ENCODE results near the gene SCN5A. TPM values are rescaled to one million over a fixed set of nuclear protein-coding genes. Genes with fewer than 3 reads are reported as not detected.

Gene SCN5A
- polyA plus RNA-seq, 1 of the 3 experiments (the other 2 are of a cell fraction): 0.18 TPM

DNA sequence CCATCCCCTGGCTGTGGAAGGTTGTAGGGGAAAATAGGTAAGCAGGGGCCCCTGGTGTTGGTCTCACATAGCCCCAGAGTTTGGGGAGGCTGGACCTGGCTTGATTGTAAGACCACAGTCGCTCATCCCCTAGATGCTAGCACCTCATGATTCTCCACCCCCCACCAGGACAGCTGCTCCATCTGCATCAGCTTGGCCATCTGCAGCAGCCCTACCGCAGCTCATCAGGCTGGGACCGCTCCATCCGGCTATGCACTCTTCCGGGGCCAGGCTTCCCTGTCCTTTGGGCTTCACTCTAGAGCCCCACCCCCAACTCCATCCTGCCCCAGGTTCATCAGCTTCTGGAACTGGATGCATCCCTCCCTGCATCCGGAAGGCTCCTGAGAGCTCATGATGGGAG lies 12.6 kb downstream of the SCN5A start:
- TF ChIP-seq EZH2phosphoT487 (IDR thresholded peaks at IDR 0.05; ENCODE audit: borderline replicate concordance, low read depth): no peak
- TF ChIP-seq SIN3A (IDR thresholded peaks at IDR 0.05; ENCODE audit: borderline replicate concordance, low read depth, low read length): no peak
- no peak for TF ChIP-seq SMC3 (IDR thresholded peaks at IDR 0.05; ENCODE audit: low read depth, low read length)
- WGBS (ENCODE audit: low lambda C conversion rate): 86% methylated on average over 6 of the region's 6 CpGs
- ChIA-PET CTCF (interaction anchor here (0.8 to 12.8 kb wide), 5 partner anchors 9 to 115 kb away, joined by 3 to 62 read pairs (median 6); no protein-coding TSS in a partner anchor), POLR2A (interaction anchor here (0.6 kb wide), 1 partner anchor 9 kb away, joined by 4 read pairs; no protein-coding TSS in a partner anchor)
- Histone ChIP-seq H3F3A (replicated peaks; ENCODE audit: insufficient read depth) (no peaks in the 10 kb centered on the region), H3K36me3 (replicated peaks in 1 of 2; ENCODE audit: control insufficient read depth in 1 of 2, insufficient read depth in 2 of 2, low read length in 1 of 2) (no peaks in the 10 kb centered on the region), H4K20me1 (ENCODE audit: insufficient read depth) (no peaks in the 10 kb centered on the region), H3K4me2 (no peak overlapping the region), H3K9me2 (no peaks in the 10 kb centered on the region), H3K27ac (ENCODE audit: low read depth in 2 of 2, low read length in 1 of 2) (no peak overlapping the region), H3K4me1 (ENCODE audit: control insufficient read depth in 1 of 2, insufficient read depth in 2 of 2, low read depth in 1 of 2, low read length in 1 of 2) (peaks cover 0 to 3% of the 10 kb centered on the region in 2 experiments; a peak in 1 of 4 replicates), H3K79me2 (ENCODE audit: insufficient read depth) (no peaks in the 10 kb centered on the region), H2AFZ (ENCODE audit: low read depth) (no peak overlapping the region), H3K9ac (no peak overlapping the region), H3K9me3 (no peaks in the 10 kb centered on the region), H3K27me3 (ENCODE audit: insufficient read depth) (no peaks in the 10 kb centered on the region), H3K4me3 (ENCODE audit: low read depth in 2 of 2, low read length in 1 of 2) (no peak overlapping the region)
- no peak for DNase-seq

DNA sequence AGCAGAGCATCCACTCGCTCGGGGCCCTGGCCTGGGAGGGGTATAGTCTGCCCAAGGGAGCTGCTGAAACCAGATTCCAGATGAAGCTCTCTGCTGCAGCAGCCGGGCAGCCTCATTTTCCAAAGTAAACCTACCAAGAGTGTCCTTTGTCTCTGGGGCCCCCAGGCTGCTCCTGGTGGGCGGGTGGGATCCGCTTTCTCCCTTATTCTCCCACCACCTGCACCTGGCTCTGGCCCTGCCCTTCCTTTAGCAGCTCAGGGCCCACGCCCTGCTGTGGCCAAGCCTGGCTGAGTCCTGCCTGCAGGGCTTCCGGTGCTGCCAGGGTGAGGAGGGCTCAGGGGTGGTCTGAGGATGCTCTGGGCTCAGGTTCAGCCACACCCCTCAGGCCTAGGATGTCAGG lies 13.0 kb downstream of the SCN5A start:
- Histone ChIP-seq H3K27ac (ENCODE audit: low read depth in 2 of 2, low read length in 1 of 2) (no peak overlapping the region), H3K27me3 (ENCODE audit: insufficient read depth) (no peaks in the 10 kb centered on the region), H3K9me3 (no peaks in the 10 kb centered on the region), H3K9me2 (no peaks in the 10 kb centered on the region), H3K79me2 (ENCODE audit: insufficient read depth) (no peaks in the 10 kb centered on the region), H3K4me1 (ENCODE audit: control insufficient read depth in 1 of 2, insufficient read depth in 2 of 2, low read depth in 1 of 2, low read length in 1 of 2) (peaks cover 0 to 3% of the 10 kb centered on the region in 2 experiments; a peak in 1 of 4 replicates), H3K9ac (no peak overlapping the region), H3K4me2 (no peak overlapping the region), H3F3A (replicated peaks; ENCODE audit: insufficient read depth) (no peaks in the 10 kb centered on the region), H3K4me3 (ENCODE audit: low read depth in 2 of 2, low read length in 1 of 2) (no peak overlapping the region), H3K36me3 (replicated peaks in 1 of 2; ENCODE audit: control insufficient read depth in 1 of 2, insufficient read depth in 2 of 2, low read length in 1 of 2) (no peaks in the 10 kb centered on the region), H4K20me1 (ENCODE audit: insufficient read depth) (no peaks in the 10 kb centered on the region), H2AFZ (ENCODE audit: low read depth) (no peak overlapping the region)
- ChIA-PET POLR2A (no interaction called here), CTCF (interaction anchor here (1.1 to 12.8 kb wide), 5 partner anchors 9 to 122 kb away, joined by 3 to 62 read pairs (median 6); no protein-coding TSS in a partner anchor)
- no peak for DNase-seq
- TF ChIP-seq, protein P1, sequence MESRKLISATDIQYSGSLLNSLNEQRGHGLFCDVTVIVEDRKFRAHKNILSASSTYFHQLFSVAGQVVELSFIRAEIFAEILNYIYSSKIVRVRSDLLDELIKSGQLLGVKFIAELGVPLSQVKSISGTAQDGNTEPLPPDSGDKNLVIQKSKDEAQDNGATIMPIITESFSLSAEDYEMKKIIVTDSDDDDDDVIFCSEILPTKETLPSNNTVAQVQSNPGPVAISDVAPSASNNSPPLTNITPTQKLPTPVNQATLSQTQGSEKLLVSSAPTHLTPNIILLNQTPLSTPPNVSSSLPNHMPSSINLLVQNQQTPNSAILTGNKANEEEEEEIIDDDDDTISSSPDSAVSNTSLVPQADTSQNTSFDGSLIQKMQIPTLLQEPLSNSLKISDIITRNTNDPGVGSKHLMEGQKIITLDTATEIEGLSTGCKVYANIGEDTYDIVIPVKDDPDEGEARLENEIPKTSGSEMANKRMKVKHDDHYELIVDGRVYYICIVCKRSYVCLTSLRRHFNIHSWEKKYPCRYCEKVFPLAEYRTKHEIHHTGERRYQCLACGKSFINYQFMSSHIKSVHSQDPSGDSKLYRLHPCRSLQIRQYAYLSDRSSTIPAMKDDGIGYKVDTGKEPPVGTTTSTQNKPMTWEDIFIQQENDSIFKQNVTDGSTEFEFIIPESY (IDR thresholded peaks at IDR 0.05; ENCODE audit: borderline replicate concordance, low read depth): no peak
- TF ChIP-seq YY1 (IDR thresholded peaks at IDR 0.05; ENCODE audit: low read depth): no peak
- TF ChIP-seq, protein P2, sequence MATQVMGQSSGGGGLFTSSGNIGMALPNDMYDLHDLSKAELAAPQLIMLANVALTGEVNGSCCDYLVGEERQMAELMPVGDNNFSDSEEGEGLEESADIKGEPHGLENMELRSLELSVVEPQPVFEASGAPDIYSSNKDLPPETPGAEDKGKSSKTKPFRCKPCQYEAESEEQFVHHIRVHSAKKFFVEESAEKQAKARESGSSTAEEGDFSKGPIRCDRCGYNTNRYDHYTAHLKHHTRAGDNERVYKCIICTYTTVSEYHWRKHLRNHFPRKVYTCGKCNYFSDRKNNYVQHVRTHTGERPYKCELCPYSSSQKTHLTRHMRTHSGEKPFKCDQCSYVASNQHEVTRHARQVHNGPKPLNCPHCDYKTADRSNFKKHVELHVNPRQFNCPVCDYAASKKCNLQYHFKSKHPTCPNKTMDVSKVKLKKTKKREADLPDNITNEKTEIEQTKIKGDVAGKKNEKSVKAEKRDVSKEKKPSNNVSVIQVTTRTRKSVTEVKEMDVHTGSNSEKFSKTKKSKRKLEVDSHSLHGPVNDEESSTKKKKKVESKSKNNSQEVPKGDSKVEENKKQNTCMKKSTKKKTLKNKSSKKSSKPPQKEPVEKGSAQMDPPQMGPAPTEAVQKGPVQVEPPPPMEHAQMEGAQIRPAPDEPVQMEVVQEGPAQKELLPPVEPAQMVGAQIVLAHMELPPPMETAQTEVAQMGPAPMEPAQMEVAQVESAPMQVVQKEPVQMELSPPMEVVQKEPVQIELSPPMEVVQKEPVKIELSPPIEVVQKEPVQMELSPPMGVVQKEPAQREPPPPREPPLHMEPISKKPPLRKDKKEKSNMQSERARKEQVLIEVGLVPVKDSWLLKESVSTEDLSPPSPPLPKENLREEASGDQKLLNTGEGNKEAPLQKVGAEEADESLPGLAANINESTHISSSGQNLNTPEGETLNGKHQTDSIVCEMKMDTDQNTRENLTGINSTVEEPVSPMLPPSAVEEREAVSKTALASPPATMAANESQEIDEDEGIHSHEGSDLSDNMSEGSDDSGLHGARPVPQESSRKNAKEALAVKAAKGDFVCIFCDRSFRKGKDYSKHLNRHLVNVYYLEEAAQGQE (IDR thresholded peaks at IDR 0.05; ENCODE audit: low read depth, low read length): no peak
- no peak for TF ChIP-seq TEAD4 (IDR thresholded peaks at IDR 0.05; ENCODE audit: borderline replicate concordance, insufficient read depth)
- 75% methylated on average over 5 of the region's 7 CpGs for WGBS (ENCODE audit: low lambda C conversion rate)

Data from SK-N-SH (cell line).